ENCODE measurements around the gene OR6B2. TPM values are rescaled to one million over a fixed set of nuclear protein-coding genes. Genes with fewer than 3 reads are reported as not detected.

Gene OR6B2
- total RNA-seq, 1 experiment from 2014 or later, result not detected

DNA sequence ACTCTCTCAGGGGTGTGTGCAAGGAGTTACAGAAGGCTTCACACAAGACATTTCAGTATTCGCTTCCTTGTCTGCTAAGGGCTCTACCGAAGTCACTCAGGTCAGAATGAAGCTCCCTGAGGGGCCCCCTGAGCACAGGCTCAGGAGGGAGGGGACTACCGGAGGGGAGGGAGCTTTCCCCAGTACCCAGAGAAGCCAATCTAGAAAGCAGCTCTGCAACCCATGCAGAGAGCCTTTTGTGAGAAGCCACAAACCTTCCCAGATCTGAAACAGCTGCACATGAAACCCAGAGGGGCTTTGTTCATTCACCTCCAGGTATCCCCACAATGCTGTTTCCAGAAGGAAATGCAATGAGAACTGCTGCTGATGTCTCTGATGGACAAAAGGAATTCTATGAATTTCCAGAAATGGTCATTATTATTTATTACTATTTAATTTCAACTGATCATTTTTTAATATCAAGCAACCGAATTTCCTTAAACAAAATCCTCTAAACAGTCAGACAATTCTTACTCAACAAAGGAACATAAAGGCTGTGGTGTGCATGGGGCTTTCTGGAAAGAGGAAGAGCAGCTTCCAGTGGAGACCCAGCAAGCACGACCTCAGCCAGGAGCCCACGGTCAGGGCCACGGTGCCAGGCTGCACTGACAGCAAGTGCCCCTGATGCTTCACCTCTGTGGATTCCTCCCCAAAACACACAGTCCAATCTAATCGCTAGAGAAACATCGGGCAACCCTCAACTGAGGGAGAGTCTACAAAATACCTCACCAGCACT lies 47.0 kb downstream of the OR6B2 start:
- Histone ChIP-seq H3K4me1 (ENCODE audit: low read length) (no peaks in the 10 kb centered on the region), H3K27ac (ENCODE audit: low read length) (no peak overlapping the region), H3K4me3 (ENCODE audit: low read length) (no peak overlapping the region), H3K9ac (ENCODE audit: low read length) (no peak overlapping the region), H3K79me2 (ENCODE audit: low read length) (peaks cover 51% of the 10 kb centered on the region), H3K27me3 (ENCODE audit: low read length) (no peaks in the 10 kb centered on the region), H2AFZ (ENCODE audit: low read length) (no peak overlapping the region), H3K36me3 (ENCODE audit: insufficient read depth, low read length) (peaks cover 46% of the 10 kb centered on the region), H4K20me1 (ENCODE audit: insufficient read depth, low read depth, low read length) (no peaks in the 10 kb centered on the region), H3K4me2 (ENCODE audit: low read depth, low read length, poor library complexity, severe bottlenecking) (no peak overlapping the region), H3K9me3 (ENCODE audit: low read length) (no peaks in the 10 kb centered on the region), H3K9me2 (replicated peaks; ENCODE audit: insufficient read depth, low read length) (no peaks in the 10 kb centered on the region)
- DNase-seq, result no peak

Other genes with a start within 250 kb of the OR6B2 start
- gene NDUFA10, start 5.1 kb downstream of the OR6B2 start, total RNA-seq (2014; rRNA removed; shearing (Covaris generic); ENCODE audit: low replicate concordance), result 93.1 and 104 TPM in 2 replicates
- gene OR6B3, start 23.1 kb upstream of the OR6B2 start, total RNA-seq (2014; rRNA removed; shearing (Covaris generic); ENCODE audit: low replicate concordance), result not detected in 2 replicates
- 214 and 375 TPM in 2 replicates for gene COPS9, start 105.9 kb upstream of the OR6B2 start, total RNA-seq (2014; rRNA removed; shearing (Covaris generic); ENCODE audit: low replicate concordance)
- not detected in 2 replicates for gene OTOS, start 110.2 kb upstream of the OR6B2 start, total RNA-seq (2014; rRNA removed; shearing (Covaris generic); ENCODE audit: low replicate concordance)

All from Karpas-422 (cell line).